GM21515 (cell line): Measurements from ENCODE around the gene DEPDC7.
"Not testable (repeated sequence)": the region's sequence is repeated elsewhere in the genome, so short reads cannot be mapped to it uniquely, and the experiment has no call there.

ENCODE experiments used
- ATAC-seq: cut with Tn5 transposase; IDR thresholded peaks from one replicate; pipeline ENCODE4 v1.9.1; 2021; ENCODE audit not compliant: unreplicated experiment

Gene DEPDC7

DNA sequence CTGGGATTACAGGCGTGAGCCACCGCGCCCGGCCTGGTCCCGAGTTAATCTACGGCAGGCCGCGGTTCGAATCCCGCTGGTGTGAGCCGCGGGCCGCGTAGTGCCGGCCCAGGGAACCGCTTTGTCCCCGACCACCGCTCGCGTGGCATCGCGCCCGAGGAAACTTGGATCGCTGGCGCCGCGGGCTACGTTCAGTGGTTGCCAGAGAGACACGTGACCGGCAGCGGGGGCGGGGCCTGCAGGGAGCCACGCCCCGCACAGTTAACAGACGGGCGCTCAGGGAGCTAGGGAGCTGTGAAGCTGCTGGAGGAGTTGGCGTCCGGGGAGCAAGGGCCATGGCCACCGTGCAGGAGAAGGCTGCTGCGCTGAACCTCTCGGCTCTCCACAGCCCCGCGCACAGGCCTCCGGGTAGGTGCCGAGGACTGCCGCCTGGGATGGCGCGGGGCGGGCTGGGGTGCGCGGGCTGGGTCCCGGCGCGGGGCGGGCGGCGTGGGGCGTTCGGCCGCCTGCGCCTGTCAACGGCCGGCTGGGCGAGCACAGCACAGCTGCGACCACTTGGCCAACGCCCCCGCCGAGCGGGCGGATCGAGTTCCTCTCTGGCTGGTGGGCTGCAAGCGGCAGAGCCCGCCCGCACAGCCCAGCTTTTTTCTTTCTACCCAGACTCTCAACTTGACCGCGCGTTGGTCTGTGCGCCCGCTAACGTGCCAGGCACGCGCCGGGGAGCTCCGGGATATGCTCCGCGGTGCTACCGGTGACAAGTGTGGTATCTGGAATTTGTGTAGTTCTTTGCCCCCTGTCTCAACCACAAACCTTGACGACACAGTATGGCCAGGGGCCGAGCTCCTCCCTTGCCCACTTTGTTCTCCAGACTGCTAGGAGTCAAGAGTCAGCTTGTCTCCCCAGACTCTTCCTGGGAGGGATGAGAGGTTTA is at the start of gene DEPDC7:
Gene DEPDC7, plus strand, starts transcription at position 258 of the 931 bp plus-strand sequence. Its CDS starts 78 bp downstream, at position 336.
- peak; percentile 45 for ATAC-seq

DNA sequence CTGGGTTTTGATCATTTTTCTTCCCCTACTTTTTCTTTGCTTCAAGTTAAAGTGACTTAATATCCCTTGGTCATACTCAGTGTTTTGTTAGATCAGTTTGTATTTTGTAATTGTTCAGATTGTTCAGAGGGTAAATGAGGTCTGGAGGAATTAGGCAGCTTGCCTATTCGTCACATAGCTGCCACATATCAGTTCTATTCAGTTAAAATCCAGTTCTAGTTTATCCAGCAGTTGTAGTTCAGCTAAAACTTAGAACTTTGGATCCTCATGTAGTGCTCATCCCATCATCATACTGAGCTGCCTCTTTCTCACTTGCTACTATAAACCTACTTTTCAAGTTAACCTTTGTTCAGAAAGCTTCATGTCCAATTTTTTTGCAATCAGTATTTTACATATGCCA is 47.1 kb upstream of the DEPDC7 start:
- no peak for ATAC-seq

DNA sequence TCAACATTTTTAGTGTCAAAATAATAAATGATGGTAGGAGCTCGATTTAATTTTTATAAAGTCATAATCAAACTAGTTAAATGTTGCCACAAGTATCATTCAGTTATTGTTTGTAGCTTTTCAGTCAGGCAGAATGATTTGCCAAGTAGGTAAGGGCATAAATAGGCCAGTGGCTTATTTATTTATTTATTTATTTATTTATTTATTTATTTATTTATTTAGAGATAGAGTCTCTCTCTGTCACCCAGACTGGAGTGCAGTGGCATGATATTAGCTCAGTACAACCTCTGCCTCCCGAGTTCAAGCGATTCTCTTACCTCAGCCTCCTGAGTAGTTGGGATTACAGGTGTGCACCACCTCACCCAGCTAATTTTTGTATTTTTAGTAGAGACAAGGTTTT is 43.4 kb upstream of the DEPDC7 start:
- not testable (repeated sequence) for ATAC-seq

DNA sequence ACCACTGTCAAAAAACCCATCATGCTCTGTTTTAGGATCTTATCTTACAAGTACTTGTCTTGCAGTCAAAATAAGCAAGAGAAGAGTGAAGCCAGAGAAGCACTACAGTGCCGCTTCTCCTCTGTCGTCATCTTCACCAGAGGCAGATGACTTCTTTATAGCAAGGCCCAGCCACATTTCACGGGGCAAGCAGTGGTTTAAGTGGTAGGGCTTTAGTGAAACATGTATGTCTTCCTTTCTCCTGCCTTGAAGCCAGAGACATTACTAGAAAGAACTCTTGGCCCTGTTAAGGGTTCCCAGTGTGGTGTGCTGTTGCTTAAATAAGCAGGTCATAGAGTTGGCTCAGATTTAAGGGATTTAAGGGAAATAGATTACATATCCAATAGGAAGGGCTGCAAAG is 42.9 kb upstream of the DEPDC7 start:
- ATAC-seq: no peak

DNA sequence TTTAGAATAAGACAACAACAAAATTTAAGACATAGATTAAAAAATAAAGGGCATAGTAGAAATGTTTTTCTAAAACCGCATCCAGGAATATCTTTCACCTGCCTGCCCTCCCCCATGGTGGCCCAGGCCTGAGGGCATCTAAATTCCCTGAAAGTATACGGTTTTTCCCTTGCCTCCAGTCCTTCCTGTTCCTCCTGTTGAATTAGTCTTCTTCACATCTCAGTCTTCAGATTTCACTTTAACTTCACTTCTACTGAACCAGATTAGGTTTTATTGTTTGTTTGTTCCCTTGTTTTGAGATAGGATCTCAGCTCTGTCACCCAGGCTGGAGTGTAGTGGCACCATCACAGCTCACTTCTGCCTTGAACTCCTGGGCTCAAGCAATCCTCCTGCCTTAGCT is 33.1 kb upstream of the DEPDC7 start:
- no peak for ATAC-seq

DNA sequence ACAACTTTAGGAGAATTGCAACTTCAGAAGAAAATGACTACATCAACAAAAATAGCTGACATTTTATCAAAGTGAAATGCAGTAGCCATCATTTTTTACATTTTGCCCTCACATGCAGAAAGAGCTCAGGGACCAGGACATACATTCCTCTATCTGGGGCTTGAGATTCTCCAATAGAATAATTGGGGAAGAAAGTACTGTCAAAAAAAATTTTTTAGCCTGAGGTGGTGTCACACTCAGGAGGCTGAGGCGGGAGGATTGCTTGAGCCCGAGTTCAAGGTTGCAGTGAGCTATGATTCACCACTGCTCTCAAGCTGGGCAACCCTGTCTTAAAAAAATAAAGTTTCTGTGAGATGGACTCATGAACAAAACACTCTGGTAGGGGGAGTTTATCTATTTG is 32.2 kb upstream of the DEPDC7 start:
- ATAC-seq: no peak

DNA sequence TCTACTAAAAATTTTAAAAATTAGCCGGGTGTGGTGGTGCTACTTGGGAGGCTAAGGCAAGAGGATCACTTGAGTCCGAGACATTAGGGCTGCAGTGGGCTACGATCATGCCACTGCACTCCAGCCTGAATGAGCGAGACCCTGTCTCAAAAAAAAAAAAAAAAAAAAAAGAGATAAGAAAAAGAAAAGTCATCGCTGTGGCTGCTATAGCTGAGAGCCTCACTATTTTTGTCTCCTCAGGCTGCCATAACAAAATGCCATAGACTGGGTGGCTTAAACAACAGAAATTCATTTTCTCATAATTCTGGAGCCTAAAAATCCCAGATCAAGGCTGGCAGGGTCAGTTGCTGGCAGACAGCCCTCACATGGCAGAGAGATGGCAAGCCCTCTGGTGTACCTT is 30.1 kb upstream of the DEPDC7 start:
- ATAC-seq: no peak

DNA sequence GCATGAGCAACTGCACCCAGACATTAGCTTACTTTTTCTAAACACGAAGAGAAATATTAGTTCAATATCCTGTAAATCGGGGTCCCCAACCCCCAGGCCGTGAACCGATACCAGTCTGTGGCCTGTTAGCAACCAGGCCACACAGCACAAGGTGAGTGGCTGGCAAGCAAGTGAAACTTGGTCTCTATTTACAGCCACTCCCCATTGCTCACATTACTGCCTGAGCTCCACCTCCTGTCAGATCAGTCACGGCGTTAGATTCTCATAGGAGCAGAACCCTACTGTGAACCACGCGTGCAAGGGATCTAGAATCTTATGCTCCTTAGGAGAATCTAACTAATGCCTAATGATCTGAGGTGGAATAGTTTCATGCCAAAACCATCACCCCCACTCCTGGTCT is 27.8 kb upstream of the DEPDC7 start:
- ATAC-seq: no peak

DNA sequence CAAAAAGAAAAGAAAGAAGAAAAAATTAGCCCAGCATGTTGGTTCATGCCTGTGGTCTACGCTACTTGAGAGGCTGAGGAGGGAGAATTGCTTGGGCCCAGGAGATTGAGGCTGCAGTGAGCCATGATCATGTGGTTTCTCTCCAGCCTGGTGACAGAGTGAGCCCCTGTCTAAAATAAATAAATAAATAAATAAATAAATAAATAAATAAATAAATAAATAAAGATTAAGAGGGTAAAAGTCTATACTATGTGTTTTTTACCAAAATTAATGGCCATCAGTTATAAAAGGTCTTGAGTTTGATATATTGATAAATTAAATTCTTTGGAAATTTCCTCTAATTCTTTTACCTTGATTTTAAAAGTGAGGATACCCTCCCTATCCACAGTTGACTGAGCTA is 25.2 kb upstream of the DEPDC7 start:
- ATAC-seq: no peak

DNA sequence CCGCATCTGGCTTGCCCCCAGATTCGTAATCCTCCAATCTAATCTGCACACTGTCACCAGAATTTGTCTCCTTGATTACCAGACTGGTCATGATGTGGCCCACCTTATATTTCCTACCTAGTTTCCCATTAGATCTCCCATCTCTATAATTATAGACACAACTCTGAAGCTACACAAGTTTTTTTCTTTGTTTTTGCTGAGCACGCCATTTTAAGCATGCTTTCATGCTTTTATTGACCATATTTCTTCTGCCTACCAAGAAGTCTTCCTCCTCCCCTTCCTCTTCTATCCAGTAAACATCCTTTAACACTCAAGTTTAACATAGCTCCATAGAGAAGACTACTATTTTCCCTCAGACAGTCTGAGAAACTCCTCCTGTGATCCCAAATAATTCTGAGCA is 24.3 kb upstream of the DEPDC7 start:
- no peak for ATAC-seq

DNA sequence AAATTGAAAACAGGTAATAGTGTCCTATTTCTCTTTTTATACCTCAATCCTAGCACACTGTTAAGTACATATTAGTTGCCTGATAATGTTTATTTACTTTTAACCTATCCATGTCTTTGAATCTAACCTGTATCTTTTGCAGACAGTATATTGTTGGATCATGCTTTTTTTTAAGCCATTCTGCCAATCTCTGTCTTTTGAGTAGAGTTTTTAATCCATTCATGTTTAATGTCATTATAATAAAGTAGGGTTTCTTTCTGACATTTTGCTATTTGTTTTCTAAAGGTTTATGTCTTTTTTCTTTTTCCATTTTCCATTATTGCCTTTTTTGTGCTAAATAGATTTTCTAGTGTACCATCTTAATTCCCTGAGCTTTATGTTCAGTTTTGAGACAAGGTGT is 23.8 kb upstream of the DEPDC7 start:
- no peak for ATAC-seq

DNA sequence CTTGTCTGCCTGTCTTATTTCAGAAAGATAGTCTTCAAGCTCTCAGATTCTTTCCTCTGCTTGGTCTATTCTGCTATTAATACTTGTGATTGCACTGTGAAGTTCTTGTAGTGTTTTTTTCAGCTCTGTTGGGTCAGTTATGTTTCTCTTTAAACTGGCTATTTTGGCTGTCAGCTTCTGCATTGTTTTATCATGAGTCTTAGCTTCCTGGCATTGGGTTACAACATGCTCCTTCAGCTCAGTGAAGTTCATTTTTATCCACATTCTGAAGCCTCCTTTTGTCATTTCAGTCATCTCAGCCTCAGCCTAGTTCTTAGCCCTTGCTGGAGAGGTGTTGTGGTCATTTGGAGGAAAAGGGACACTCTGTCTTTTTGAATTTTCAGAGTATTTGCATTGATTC is 15.5 kb upstream of the DEPDC7 start:
- ATAC-seq: no peak

DNA sequence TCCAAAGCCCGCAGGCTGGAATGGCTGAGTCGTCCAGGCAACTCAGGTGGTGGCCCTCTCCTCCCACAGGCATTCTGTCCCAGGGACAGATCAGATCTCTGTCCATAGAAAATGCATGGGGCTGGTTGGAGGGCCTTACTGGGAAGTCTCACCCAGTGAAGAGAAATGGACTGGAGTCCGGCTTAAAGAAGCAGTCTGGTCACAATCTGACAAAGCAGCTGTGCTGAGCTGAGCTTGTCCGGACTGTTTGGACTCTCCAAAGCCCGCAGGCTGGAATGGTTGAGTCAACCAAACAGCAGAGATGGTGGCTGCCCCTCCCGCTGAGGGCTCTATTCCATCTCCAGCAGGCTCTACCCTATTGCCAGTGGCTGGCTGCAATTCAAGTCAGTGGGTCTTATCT is 14.4 kb upstream of the DEPDC7 start:
- ATAC-seq: no peak

DNA sequence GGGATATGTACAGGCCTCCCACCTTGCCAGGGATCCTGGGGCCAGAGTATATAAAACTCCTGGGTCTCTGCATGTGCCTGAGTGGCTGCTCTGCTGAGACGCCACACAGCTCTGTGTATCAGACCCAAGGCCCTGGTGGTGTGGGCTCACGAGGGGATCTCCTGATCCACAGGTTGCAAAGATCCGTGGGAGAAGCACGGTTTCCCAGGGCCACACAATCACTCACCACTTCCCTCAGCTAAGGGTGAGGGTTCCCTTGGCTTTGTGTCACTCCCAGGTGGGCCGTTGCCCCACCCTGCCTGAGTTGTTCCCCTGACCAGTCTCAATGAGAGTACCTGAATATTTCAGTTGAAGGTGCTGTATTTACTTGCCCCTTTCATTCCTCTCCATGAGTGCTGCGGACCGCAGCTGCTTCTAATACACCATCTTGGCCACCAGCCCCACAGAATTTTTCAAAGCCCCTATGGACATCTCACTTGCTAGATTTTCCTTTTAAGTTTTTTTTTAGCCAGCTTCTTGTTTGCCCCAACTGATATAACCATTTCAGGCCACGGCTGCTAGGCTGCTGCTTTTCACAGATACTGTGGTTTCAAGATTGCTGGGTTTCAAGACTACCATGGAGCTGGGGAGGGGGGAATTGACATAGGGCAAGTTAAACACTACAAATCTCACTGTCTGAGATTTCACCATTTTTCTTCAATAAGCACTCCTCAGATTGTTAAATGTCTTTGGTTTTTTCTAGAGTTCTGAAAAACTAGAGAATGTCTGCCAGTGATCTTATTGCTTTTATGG is 13.7 kb upstream of the DEPDC7 start:
- ATAC-seq: no peak

DNA sequence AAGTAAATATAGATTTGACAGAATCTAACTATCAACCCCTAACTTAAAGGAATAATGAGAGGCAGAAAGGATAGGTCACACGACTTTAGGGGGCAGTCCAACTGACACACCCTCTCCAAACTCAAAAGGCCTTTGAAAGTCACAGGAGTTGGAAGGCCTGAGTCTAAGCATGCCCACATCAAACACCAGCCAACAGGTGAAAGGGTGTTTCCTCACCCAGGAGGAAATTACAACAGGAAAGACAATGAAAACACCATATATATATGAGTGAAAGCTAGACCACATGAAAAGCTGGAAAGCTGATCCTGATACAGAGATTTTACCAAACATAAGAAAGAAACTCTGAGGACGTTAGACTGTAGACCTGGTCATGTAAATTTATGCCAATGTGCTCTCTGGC is 10.5 kb upstream of the DEPDC7 start:
- ATAC-seq: no peak

DNA sequence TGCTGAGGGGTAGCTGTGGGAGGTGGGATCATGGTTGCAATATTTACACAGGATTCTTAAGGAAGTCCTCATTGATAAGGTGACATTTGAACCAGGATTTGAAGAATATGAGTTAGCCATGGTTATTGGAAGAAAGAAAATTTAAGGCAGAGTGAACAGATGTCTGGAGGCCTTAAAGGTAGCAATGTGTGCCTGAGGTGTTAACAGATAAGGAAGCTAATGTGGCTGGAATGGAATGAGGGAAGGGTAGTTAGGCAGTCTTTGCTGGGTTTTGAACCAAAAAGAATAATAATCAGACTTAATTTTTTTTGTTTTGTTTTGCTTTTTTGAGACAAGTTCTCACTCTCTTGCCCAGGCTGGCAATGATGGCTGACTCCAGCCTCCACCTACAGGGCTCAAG is 9.7 kb upstream of the DEPDC7 start:
- ATAC-seq: no peak

DNA sequence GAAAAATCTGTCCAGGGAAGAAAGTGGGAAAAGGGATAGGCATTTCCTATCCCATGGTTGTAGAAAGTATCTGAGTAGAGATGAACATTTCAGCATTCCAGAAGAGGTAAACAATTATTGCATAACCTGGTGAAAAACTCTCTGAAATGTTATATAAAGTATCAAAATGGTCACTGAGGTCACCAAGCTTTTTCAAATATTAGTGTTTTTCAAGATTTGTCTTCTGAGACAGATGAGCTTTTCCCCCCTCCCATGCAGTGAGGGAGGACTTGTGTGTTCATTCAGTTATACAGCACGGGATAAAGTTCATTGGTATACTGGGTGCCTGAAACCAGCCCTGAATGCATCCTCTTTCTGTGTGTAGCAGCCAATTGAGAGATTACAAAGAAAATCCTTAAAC is 1.9 kb upstream of the DEPDC7 start:
- no peak for ATAC-seq

DNA sequence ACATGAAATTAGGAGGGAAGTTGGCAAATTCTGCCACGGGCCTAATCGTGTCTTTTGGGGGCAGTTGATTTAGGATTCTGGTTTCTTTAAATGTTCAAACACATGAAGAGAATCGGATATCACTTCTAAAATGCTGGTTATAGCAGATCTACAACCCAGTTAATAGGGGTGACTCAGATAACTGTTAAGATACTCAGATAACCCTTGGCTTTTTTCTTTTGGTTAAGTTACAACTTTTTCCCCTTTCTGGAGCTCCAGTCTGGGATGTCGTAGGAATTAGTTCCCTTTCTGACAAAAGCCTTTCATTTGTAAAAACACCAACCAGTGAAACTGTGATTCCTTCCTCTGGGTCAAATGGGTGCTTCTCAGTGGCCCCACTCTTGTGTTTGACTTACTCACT is 976 bp downstream of the DEPDC7 start:
- ATAC-seq: no peak

DNA sequence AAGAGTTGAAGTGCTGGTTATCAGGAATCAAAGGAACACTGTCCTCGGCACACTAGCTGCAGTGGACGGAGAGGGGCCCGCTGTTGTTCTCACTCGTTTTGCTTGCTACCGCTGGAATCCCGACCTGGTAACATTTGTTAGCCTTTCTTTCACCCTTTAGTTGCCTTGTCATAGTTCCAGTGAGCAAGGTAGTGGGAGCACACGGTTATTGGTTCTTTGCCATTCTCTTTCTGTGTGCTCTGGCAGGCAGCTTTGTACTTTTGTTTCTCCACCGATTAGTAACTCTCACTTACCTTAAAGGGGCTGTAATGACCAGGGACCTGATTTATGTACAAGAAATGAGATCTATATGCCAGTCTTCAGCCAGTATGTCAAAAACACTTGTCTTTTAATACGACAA is 1.8 kb downstream of the DEPDC7 start:
- ATAC-seq: no peak

DNA sequence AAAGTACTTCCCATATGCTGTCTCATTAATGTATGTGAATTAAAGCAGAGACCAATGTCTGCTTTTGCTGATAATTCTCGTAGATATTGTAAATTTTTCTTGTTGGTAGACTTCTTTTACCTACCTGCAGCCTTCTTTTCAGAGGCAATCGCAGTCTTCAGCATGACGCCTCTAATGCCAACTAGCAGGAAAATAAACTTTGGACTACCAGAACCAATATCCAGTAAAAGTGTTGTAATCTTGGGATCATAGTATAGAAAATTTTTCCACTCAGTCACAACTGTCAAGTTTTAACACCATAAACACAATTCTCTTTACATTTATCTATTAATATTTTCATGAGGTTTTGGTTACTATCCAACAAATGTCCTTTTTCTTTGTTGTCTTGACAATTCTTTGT is 2.3 kb downstream of the DEPDC7 start:
- ATAC-seq: no peak

DNA sequence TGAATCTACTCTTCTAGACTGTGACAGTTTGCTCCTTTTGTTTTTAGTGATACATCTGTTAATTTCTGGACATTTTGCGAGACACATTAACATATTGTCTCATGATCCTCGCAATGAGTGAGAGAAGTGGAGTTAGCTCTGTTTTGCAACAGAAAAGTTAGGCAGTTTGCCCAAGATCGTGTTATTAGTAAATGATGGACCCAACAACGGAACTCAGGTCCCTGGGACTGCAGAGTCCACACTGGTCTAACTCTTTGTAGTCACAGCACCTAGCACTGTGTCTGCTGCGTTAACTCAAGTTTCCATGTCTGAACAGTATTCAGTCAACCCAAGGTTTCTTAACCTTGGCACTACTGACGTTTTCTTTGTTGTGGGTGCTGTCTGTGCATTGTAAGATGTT is 3.2 kb downstream of the DEPDC7 start:
- ATAC-seq: no peak

DNA sequence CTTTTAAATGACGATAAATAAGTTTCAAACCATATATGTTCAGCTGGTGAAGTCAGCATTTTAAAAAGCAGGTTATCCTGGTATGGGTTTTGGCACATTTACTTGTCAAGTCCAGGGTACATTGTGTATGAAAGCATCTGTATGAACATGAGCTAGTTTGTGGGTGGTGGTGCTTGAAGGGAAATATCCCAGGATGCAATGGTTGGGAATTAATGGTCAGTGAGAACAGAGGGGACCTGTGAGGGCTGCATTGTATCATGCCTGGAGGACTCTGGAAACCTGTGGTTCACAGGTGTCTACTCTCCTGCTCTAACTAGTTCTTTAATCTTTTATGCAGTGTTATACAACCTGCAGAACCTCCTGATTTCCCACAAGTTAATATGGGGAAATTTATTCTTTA is 5.8 kb downstream of the DEPDC7 start:
- ATAC-seq: no peak
